H1 (cell line): ENCODE measurements around the gene DCDC2C. TPM values are rescaled to one million over a fixed set of nuclear protein-coding genes. Genes with fewer than 3 reads are reported as not detected.

Source experiments
- CTCF ChIA-PET: fragments of 300-600 bp; sonication (Branson Sonifier 250); formaldehyde crosslinking; loops from one replicate; lab custom pipeline; 2021; ENCODE audit not compliant: partially characterized antibody; lab: Charles Lee
- POLR2A ChIA-PET: fragments of 300-600 bp; sonication (Branson Sonifier 250); formaldehyde crosslinking; loops from one replicate; lab custom pipeline; 2021; ENCODE audit warnings: inconsistent platforms; ENCODE audit not compliant: partially characterized antibody; lab: Charles Lee
- DNase-seq, 2 experiments: peaks; one replicate each; pipeline versions ENCODE4 v3.0.0 to v3.0.0-alpha.2; 2010 to 2022; ENCODE audit warnings: low spot score in 2 of 2, low read depth in 1 of 2, mixed read lengths in 1 of 2
- FAIRE-seq: peaks from 2 replicates; lab custom pipeline; 2011; peaks lifted over from hg19 to GRCh38; lab: Jason Lieb, UNC
- H2AFZ ChIP-seq: 2 replicates; pipeline ENCODE4 v1.8.1; 2012; ENCODE audit warnings: low read length, inconsistent platforms
- H2AK5ac ChIP-seq: 2 replicates; pipeline ENCODE4 v1.6.1; 2013; ENCODE audit warnings: low read depth, low read length
- H2BK120ac ChIP-seq: replicated peaks from 2 replicates; pipeline ENCODE3; 2013; ENCODE audit warnings: low read depth, low read length, inconsistent platforms
- H2BK12ac ChIP-seq: 2 replicates; pipeline ENCODE4 v1.6.1; 2013; ENCODE audit warnings: low read depth, low read length
- H2BK15ac ChIP-seq: 2 replicates; pipeline ENCODE4 v1.6.1; 2013; ENCODE audit warnings: low read length
- H2BK20ac ChIP-seq: 2 replicates; pipeline ENCODE4 v1.6.1; 2013; ENCODE audit warnings: low read length
- H2BK5ac ChIP-seq: 2 replicates; pipeline ENCODE4 v1.6.1; 2013; ENCODE audit warnings: low read depth, low read length
- H3K14ac ChIP-seq: 2 replicates; pipeline ENCODE4 v1.6.1; 2013; ENCODE audit warnings: inconsistent platforms; ENCODE audit not compliant: insufficient read length
- H3K18ac ChIP-seq: 2 replicates; pipeline ENCODE4 v1.6.1; 2013; ENCODE audit warnings: low read length; ENCODE audit errors: extremely low read depth
- H3K23ac ChIP-seq: 2 replicates; pipeline ENCODE4 v1.6.1; 2013; ENCODE audit warnings: inconsistent platforms; ENCODE audit not compliant: insufficient read length
- H3K23me2 ChIP-seq: 2 replicates; pipeline ENCODE4 v1.6.1; 2013; ENCODE audit warnings: low read depth, low read length
- H3K27ac ChIP-seq: 2 replicates; pipeline ENCODE4 v1.6.1; 2011; ENCODE audit warnings: low read depth, low read length, inconsistent platforms
- H3K27me3 ChIP-seq, 4 experiments: replicated peaks in 1 of 4; 1 replicate in 1 of 4; 2 replicates in 3 of 4; pipeline versions ENCODE4 v1.6.1 to v1.8.1; 2011 to 2013; ENCODE audit warnings: low read length in 3 of 4, mild to moderate bottlenecking in 3 of 4, inconsistent platforms in 2 of 4, mixed read lengths in 2 of 4, moderate library complexity in 1 of 4; ENCODE audit not compliant: control insufficient read depth in 3 of 4, insufficient read depth in 3 of 4; ENCODE audit errors: extremely low read depth in 1 of 4
- H3K36me3 ChIP-seq, 4 experiments: 2 replicates each; pipeline versions ENCODE4 v1.6.1 to v1.8.1; 2011 to 2013; ENCODE audit warnings: mild to moderate bottlenecking in 4 of 4, low read length in 3 of 4, moderate library complexity in 2 of 4, control low read depth in 1 of 4, inconsistent platforms in 1 of 4; ENCODE audit not compliant: insufficient read depth in 4 of 4, control insufficient read depth in 2 of 4
- H3K4ac ChIP-seq: replicated peaks from 2 replicates; pipeline ENCODE3; 2013; ENCODE audit warnings: low read length, low read depth, mixed read lengths, inconsistent platforms; ENCODE audit not compliant: insufficient read length
- H3K4me1 ChIP-seq, 4 experiments: replicated peaks in 1 of 4; 1 replicate in 1 of 4; 2 replicates in 3 of 4; pipeline versions ENCODE4 v1.6.1 to v1.8.1; 2011 to 2013; ENCODE audit warnings: low read length in 3 of 4, inconsistent platforms in 2 of 4, mixed read lengths in 1 of 4; ENCODE audit not compliant: insufficient read depth in 4 of 4, control insufficient read depth in 3 of 4
- H3K4me2 ChIP-seq, 2 experiments: 2 replicates each; pipeline versions ENCODE4 v1.6.1 to v1.8.1; 2011 to 2013; ENCODE audit warnings: low read depth in 2 of 2, low read length in 2 of 2, control low read depth in 1 of 2, inconsistent platforms in 1 of 2, mild to moderate bottlenecking in 1 of 2; ENCODE audit not compliant: insufficient read depth in 1 of 2
- H3K4me3 ChIP-seq, 4 experiments: fragments of 200-600, 300-600 bp in 1 of 4; sonication (generic), shearing (Covaris generic), sonication (Bioruptor Twin) in 1 of 4; 2 replicates each; pipeline versions ENCODE4 v1.5.1 to v1.8.1; 2011 to 2016; ENCODE audit warnings: low read length in 4 of 4, low read depth in 3 of 4, control low read depth in 2 of 4, inconsistent platforms in 2 of 4, mild to moderate bottlenecking in 2 of 4, mixed read lengths in 1 of 4, moderate library complexity in 1 of 4; ENCODE audit not compliant: insufficient read depth in 2 of 4; ENCODE audit errors: extremely low read depth in 1 of 4
- H3K56ac ChIP-seq: replicated peaks from 2 replicates; pipeline ENCODE3; 2013; ENCODE audit warnings: low read depth, mild to moderate bottlenecking, mixed read lengths, low read length, inconsistent platforms; ENCODE audit not compliant: insufficient read length
- H3K79me1 ChIP-seq: 2 replicates; pipeline ENCODE4 v1.6.1; 2013; ENCODE audit warnings: low read depth, low read length, control low read depth
- H3K79me2 ChIP-seq, 2 experiments: 2 replicates each; pipeline versions ENCODE4 v1.6.1 to v1.8.1; 2012 to 2013; ENCODE audit warnings: low read length in 2 of 2, mild to moderate bottlenecking in 2 of 2, inconsistent platforms in 1 of 2; ENCODE audit not compliant: insufficient read depth in 2 of 2, control insufficient read depth in 1 of 2
- H3K9ac ChIP-seq, 4 experiments: replicated peaks in 1 of 4; 1 replicate in 1 of 4; 2 replicates in 3 of 4; pipeline versions ENCODE4 v1.6.1 to v1.8.1; 2011 to 2013; ENCODE audit warnings: low read depth in 3 of 4, low read length in 3 of 4, control low read depth in 2 of 4, mild to moderate bottlenecking in 2 of 4, moderate library complexity in 2 of 4, inconsistent platforms in 1 of 4; ENCODE audit errors: extremely low read depth in 1 of 4
- H3K9me3 ChIP-seq, 2 experiments: 2 replicates each; pipeline versions ENCODE4 v1.6.1 to v1.8.1; 2012 to 2013; ENCODE audit warnings: mild to moderate bottlenecking in 2 of 2, moderate library complexity in 2 of 2, control low read depth in 1 of 2, inconsistent platforms in 1 of 2, low read depth in 1 of 2, low read length in 1 of 2, mixed read lengths in 1 of 2; ENCODE audit not compliant: insufficient read depth in 2 of 2
- H4K20me1 ChIP-seq, 2 experiments: replicated peaks in 1 of 2; 2 replicates each; pipeline versions ENCODE3 to v1.8.1; 2011 to 2013; ENCODE audit warnings: inconsistent platforms in 2 of 2, low read length in 2 of 2, mild to moderate bottlenecking in 1 of 2; ENCODE audit not compliant: insufficient read depth in 2 of 2, control insufficient read depth in 1 of 2
- H4K5ac ChIP-seq: 2 replicates; pipeline ENCODE4 v1.6.1; 2013; ENCODE audit warnings: low read length, low read depth, mixed read lengths, inconsistent platforms; ENCODE audit not compliant: insufficient read length
- H4K8ac ChIP-seq: 2 replicates; pipeline ENCODE4 v1.8.0; 2013; ENCODE audit warnings: mild to moderate bottlenecking, moderate library complexity, low read length, inconsistent platforms; ENCODE audit not compliant: insufficient read depth; ENCODE audit errors: extremely low read depth
- H4K91ac ChIP-seq: replicated peaks from 2 replicates; pipeline ENCODE3; 2013; ENCODE audit warnings: low read length, mixed read lengths, inconsistent platforms; ENCODE audit not compliant: insufficient read length
- CEBPB ChIP-seq: IDR thresholded peaks from 2 replicates; pipeline ENCODE4 v1.6.1; 2012; ENCODE audit warnings: low read depth, low read length
- CREB1 ChIP-seq: IDR thresholded peaks from 2 replicates; pipeline ENCODE4 v1.6.1; 2012; ENCODE audit warnings: inconsistent platforms
- HDAC2 ChIP-seq, 2 experiments: fragments of 300-600 bp in 1 of 2; sonication (generic) in 1 of 2; IDR thresholded peaks; 2 replicates each; pipeline ENCODE4 v1.6.1; 2011 to 2012; ENCODE audit warnings: low read depth in 2 of 2, low read length in 2 of 2, mild to moderate bottlenecking in 2 of 2, moderate library complexity in 2 of 2, borderline replicate concordance in 1 of 2, inconsistent platforms in 1 of 2
- POLR2A ChIP-seq, 2 experiments: IDR thresholded peaks; 1 replicate in 1 of 2; 2 replicates in 1 of 2; pipeline ENCODE4 v1.6.1; 2011; ENCODE audit warnings: low read depth in 2 of 2, low read length in 2 of 2, mild to moderate bottlenecking in 2 of 2; ENCODE audit errors: control extremely low read depth in 1 of 2
- POU5F1 ChIP-seq: IDR thresholded peaks from 2 replicates; pipeline ENCODE4 v1.6.1; 2011; ENCODE audit warnings: low read depth, mild to moderate bottlenecking, low read length, moderate library complexity
- RBBP5 ChIP-seq: IDR thresholded peaks from 2 replicates; pipeline ENCODE4 v1.7.1; 2012; ENCODE audit warnings: low read depth, mild to moderate bottlenecking, inconsistent platforms, low read length, moderate library complexity, borderline replicate concordance
- RXRA ChIP-seq: IDR thresholded peaks from 2 replicates; pipeline ENCODE4 v1.6.1; 2011; ENCODE audit warnings: low read depth, mild to moderate bottlenecking, low read length, moderate library complexity; ENCODE audit not compliant: insufficient read depth
- TEAD4 ChIP-seq: IDR thresholded peaks from 2 replicates; pipeline ENCODE4 v1.6.1; 2012; ENCODE audit warnings: low read depth, low read length, inconsistent platforms, mixed read lengths
- YY1 ChIP-seq: IDR thresholded peaks from 2 replicates; pipeline ENCODE4 v1.6.1; 2011; ENCODE audit warnings: low read depth, mild to moderate bottlenecking, low read length
- WGBS, 2 experiments: shearing (Covaris generic) in 1 of 2; methylation state at CpG; one replicate each; pipeline versions ENCODE4 v1.1.6 to v1.1.7; 2013 to 2015; ENCODE audit warnings: low lambda C conversion rate in 2 of 2, mixed read lengths in 2 of 2, inconsistent platforms in 1 of 2, low coverage in 1 of 2, missing lambda C conversion rate in 1 of 2; ENCODE audit not compliant: insufficient replicate concordance in 2 of 2, insufficient coverage in 1 of 2, insufficient read length in 1 of 2; ENCODE audit errors: extremely low coverage in 1 of 2, missing lambda C conversion rate in 1 of 2; 5-methylcytosine and 5-hydroxymethylcytosine counted together
- polyA plus RNA-seq, 7 experiments: library from polyadenylated mRNA; depleted of rRNA in 3 of 7; stranded (reverse) in 5 of 7; unstranded in 2 of 7; fragments of >200 nt in 5 of 7; fragments of 200-250 nt in 2 of 7; gene quantifications; 1 replicate in 5 of 7; 2 replicates in 1 of 7; 4 replicates in 1 of 7; pipeline versions ENCODE4 v1.2.1 to v1.2.3, GENCODE V29; 2011 to 2013; ENCODE audit warnings: missing spikeins in 2 of 7, mixed read lengths in 2 of 7
- total RNA-seq: library from RNA; stranded (reverse); fragmentation: NEBNext Ultra II Directional; extraction: Animal tissue kit (Norgen Biotek cat#: 25700); gene quantifications from 2 replicates; pipeline ENCODE4 v1.2.1, GENCODE V29; 2021
- TF ChIP-seq, protein P1 (sequence below): IDR thresholded peaks from 2 replicates; pipeline ENCODE4 v1.6.1; 2012; ENCODE audit warnings: low read length, inconsistent platforms

The DCDC2C gene
- total and polyA plus RNA-seq, 2 of the 8 experiments (the other 6 are each of a cell fraction or from before 2014, with no cell fraction given), result 0.50 TPM; not detected in 1

DNA sequence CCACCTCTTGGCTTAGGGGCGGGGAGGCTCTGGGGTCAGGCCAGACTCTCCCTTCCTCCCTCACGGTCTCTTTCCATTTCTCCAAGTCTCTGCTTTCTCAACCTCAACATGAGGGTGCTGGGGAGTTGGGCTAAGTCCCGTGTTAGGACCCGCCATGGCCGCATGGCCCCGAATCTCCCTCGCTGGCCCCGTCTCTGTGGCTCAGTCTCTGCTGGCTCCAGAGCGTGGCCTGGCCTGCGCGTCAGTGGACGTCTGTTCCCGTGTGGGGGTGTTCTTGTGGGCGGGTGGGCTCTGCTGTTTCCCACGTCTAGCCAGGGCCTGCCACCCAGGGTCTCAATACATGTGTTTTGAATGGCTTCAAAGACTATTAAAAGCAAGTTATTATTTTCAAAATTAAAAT is 33.0 kb upstream of the DCDC2C start:
- Histone ChIP-seq H3K4me3 (no peak overlapping the region), H2AK5ac (no peak overlapping the region), H4K91ac (no peak overlapping the region), H3K4me1 (no peaks in the 10 kb centered on the region), H3K18ac (no peak overlapping the region), H2BK120ac (no peak overlapping the region), H3K79me1 (no peaks in the 10 kb centered on the region), H2BK5ac (no peak overlapping the region), H4K20me1 (no peaks in the 10 kb centered on the region), H2BK12ac (no peak overlapping the region), H2BK15ac (no peak overlapping the region), H3K23me2 (no peaks in the 10 kb centered on the region; the same call in 1 of the 2 replicates), H3K27ac (no peak overlapping the region), H3K9ac (no peak overlapping the region), H3K9me3 (no peaks in the 10 kb centered on the region), H3K23ac (no peak overlapping the region), H3K4me2 (no peak overlapping the region), H3K4ac (no peak overlapping the region), H3K79me2 (no peaks in the 10 kb centered on the region), H3K14ac (no peak overlapping the region), H4K8ac (no peak overlapping the region), H2BK20ac (no peak overlapping the region), H3K56ac (no peak overlapping the region), H3K27me3 (no peaks in the 10 kb centered on the region), H2AFZ (no peak overlapping the region), H4K5ac (no peak overlapping the region), H3K36me3 (no peaks in the 10 kb centered on the region)
- POLR2A ChIA-PET, result no interaction called here
- TF ChIP-seq CEBPB (no peak), RXRA (no peak), HDAC2 (IDR thresholded peaks at IDR 0.05; ENCODE audit: borderline replicate concordance in 1 of 2, low read depth in 2 of 2, low read length in 2 of 2) (no peak), POU5F1 (no peak), YY1 (no peak), POLR2A (IDR thresholded peaks at IDR 0.05; ENCODE audit: control extremely low read depth in 1 of 2, low read depth in 2 of 2, low read length in 2 of 2) (no peak), TEAD4 (no peak), CREB1 (no peak), RBBP5 (no peak)
- TF ChIP-seq, protein P1, sequence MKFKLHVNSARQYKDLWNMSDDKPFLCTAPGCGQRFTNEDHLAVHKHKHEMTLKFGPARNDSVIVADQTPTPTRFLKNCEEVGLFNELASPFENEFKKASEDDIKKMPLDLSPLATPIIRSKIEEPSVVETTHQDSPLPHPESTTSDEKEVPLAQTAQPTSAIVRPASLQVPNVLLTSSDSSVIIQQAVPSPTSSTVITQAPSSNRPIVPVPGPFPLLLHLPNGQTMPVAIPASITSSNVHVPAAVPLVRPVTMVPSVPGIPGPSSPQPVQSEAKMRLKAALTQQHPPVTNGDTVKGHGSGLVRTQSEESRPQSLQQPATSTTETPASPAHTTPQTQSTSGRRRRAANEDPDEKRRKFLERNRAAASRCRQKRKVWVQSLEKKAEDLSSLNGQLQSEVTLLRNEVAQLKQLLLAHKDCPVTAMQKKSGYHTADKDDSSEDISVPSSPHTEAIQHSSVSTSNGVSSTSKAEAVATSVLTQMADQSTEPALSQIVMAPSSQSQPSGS, result no peak
- CTCF ChIA-PET, result interaction anchor here (1.0 to 1.3 kb wide), 2 partner anchors 16 to 58 kb away, joined by 3 to 5 read pairs; no protein-coding TSS in a partner anchor
- WGBS, 2 experiments, result 83% methylated on average over 15 of the region's 15 CpGs; no CpG with 5 or more reads in 1 of the 2 experiments
- peak in 1 of 2 experiments; percentile 31 for DNase-seq
- FAIRE-seq, result no peak
